Liver (tissue), 9 donors: ENCODE measurements around the gene C1QL2. TPM values are rescaled to one million over a fixed set of nuclear protein-coding genes. Genes with fewer than 3 reads are reported as not detected.

Experiments
- DNase-seq: peaks from one replicate; pipeline ENCODE4 v3.0.0-alpha.2; 2017; ENCODE audit warnings: low spot score
- H3K27ac ChIP-seq, 2 donors: one replicate each; pipeline ENCODE4 v1.7.0; 2013; ENCODE audit warnings: inconsistent platforms in 2 of 2, low read length in 2 of 2, control low read depth in 1 of 2, low read depth in 1 of 2, mild to moderate bottlenecking in 1 of 2
- H3K27me3 ChIP-seq, 4 donors: one replicate each; pipeline versions ENCODE4 v1.6.1 to v1.7.0; 2013; ENCODE audit warnings: low read length in 3 of 4, inconsistent platforms in 1 of 4, mild to moderate bottlenecking in 1 of 4, moderate library complexity in 1 of 4; ENCODE audit not compliant: control insufficient read depth in 4 of 4, insufficient read depth in 4 of 4
- H3K36me3 ChIP-seq, 4 donors: one replicate each; pipeline versions ENCODE4 v1.6.1 to v1.7.0; 2013; ENCODE audit warnings: low read length in 3 of 4, mild to moderate bottlenecking in 3 of 4, low read depth in 1 of 4, moderate library complexity in 1 of 4; ENCODE audit not compliant: control insufficient read depth in 4 of 4, insufficient read depth in 3 of 4
- H3K4me1 ChIP-seq, 4 donors: one replicate each; pipeline versions ENCODE4 v1.6.1 to v1.7.0; 2013; ENCODE audit warnings: low read length in 3 of 4, mild to moderate bottlenecking in 3 of 4, moderate library complexity in 1 of 4; ENCODE audit not compliant: control insufficient read depth in 4 of 4, insufficient read depth in 4 of 4
- H3K4me3 ChIP-seq, 3 donors: one replicate each; pipeline versions ENCODE4 v1.6.1 to v1.7.0; 2013; ENCODE audit warnings: low read length in 3 of 3, control low read depth in 1 of 3, low read depth in 1 of 3, mild to moderate bottlenecking in 1 of 3
- H3K9ac ChIP-seq, 2 donors: one replicate each; pipeline ENCODE4 v1.7.0; 2013; ENCODE audit warnings: low read length in 2 of 2, mild to moderate bottlenecking in 2 of 2, moderate library complexity in 2 of 2, control low read depth in 1 of 2, low read depth in 1 of 2
- H3K9me3 ChIP-seq, 4 donors: one replicate each; pipeline versions ENCODE4 v1.6.1 to v1.7.0; 2013; ENCODE audit warnings: low read length in 3 of 4; ENCODE audit not compliant: control insufficient read depth in 4 of 4
- ATF3 ChIP-seq: IDR thresholded peaks from 2 replicates; pipeline ENCODE4 v1.6.1; 2016; ENCODE audit warnings: antibody characterized with exemption
- CTCF ChIP-seq: fragments of 150-350 bp; IDR thresholded peaks from 2 replicates; pipeline ENCODE4 v1.5.1; 2017; ENCODE audit warnings: improper control_type of control experiment, low read depth, low read length; ENCODE audit not compliant: missing input control
- EGR1 ChIP-seq, 2 donors: IDR thresholded peaks; 2 replicates each; pipeline ENCODE4 v1.6.1; 2016 to 2018; ENCODE audit warnings: antibody characterized with exemption in 2 of 2, low read depth in 2 of 2
- FOXA1 ChIP-seq: IDR thresholded peaks from 2 replicates; pipeline ENCODE4 v1.6.1; 2016; ENCODE audit warnings: antibody characterized with exemption
- FOXA2 ChIP-seq: IDR thresholded peaks from 2 replicates; pipeline ENCODE4 v1.6.1; 2016; ENCODE audit warnings: antibody characterized with exemption
- GABPA ChIP-seq, 2 donors: IDR thresholded peaks in 1 of 2; conservative IDR thresholded peaks in 1 of 2; 2 replicates each; pipeline ENCODE4 v1.6.1; 2016; ENCODE audit warnings: antibody characterized with exemption in 2 of 2, mild to moderate bottlenecking in 1 of 2, moderate library complexity in 1 of 2
- HNF4A ChIP-seq, 2 donors: conservative IDR thresholded peaks; 2 replicates each; pipeline ENCODE4 v1.6.1; 2016; ENCODE audit warnings: antibody characterized with exemption in 2 of 2, mild to moderate bottlenecking in 2 of 2
- HNF4G ChIP-seq: IDR thresholded peaks from 2 replicates; pipeline ENCODE4 v1.6.1; 2016; ENCODE audit warnings: antibody characterized with exemption
- JUND ChIP-seq, 2 donors: IDR thresholded peaks; 2 replicates each; pipeline ENCODE4 v1.6.1; 2016; ENCODE audit warnings: antibody characterized with exemption in 2 of 2
- MAX ChIP-seq: IDR thresholded peaks from 2 replicates; pipeline ENCODE4 v1.6.1; 2016; ENCODE audit warnings: antibody characterized with exemption
- NR2F2 ChIP-seq: IDR thresholded peaks from 2 replicates; pipeline ENCODE4 v1.6.1; 2016; ENCODE audit warnings: antibody characterized with exemption
- RAD21 ChIP-seq, 2 donors: IDR thresholded peaks; 2 replicates each; pipeline ENCODE4 v1.6.1; 2016; ENCODE audit warnings: antibody characterized with exemption in 2 of 2, mild to moderate bottlenecking in 2 of 2
- REST ChIP-seq: IDR thresholded peaks from 2 replicates; pipeline ENCODE4 v1.6.1; 2016; ENCODE audit warnings: antibody characterized with exemption, mild to moderate bottlenecking
- RXRA ChIP-seq, 2 donors: IDR thresholded peaks; 2 replicates each; pipeline ENCODE4 v1.6.1; 2017 to 2018; ENCODE audit warnings: antibody characterized with exemption in 2 of 2, mild to moderate bottlenecking in 1 of 2
- SP1 ChIP-seq: IDR thresholded peaks from 2 replicates; pipeline ENCODE4 v1.6.1; 2018; ENCODE audit warnings: antibody characterized with exemption, mild to moderate bottlenecking
- TAF1 ChIP-seq: conservative IDR thresholded peaks from 2 replicates; pipeline ENCODE4 v1.6.1; 2016; ENCODE audit warnings: antibody characterized with exemption, mild to moderate bottlenecking
- YY1 ChIP-seq: IDR thresholded peaks from 2 replicates; pipeline ENCODE4 v1.6.1; 2016; ENCODE audit warnings: antibody characterized with exemption, mild to moderate bottlenecking
- ZBTB33 ChIP-seq: IDR thresholded peaks from 2 replicates; pipeline ENCODE4 v1.6.1; 2016; ENCODE audit warnings: antibody characterized with exemption
- WGBS: extraction: QIAGEN DNeasy Blood & Tissue Kit; methylation state at CpG from one replicate; pipeline ENCODE4 v1.1.7; 2013; 5-methylcytosine and 5-hydroxymethylcytosine counted together
- polyA plus RNA-seq, 2 donors: library from polyadenylated mRNA; stranded (reverse) in 1 of 2; unstranded in 1 of 2; fragments of 200-250 nt in 1 of 2; fragments of >200 nt in 1 of 2; fragmentation: Nextera tagmentation in 1 of 2; extraction: Ambion mirVana in 1 of 2; gene quantifications; one replicate each; pipeline versions ENCODE4 v1.2.1 to v1.2.3, GENCODE V29; 2013 to 2015
- total RNA-seq, 2 donors: library from RNA; depleted of rRNA; stranded (reverse); fragments of >200 nt; gene quantifications; one replicate each; pipeline ENCODE4 v1.2.3, GENCODE V29; 2014
- donor health status: healthy.
- donor health status: healthy.
- donor health status: healthy.
- donor health status: healthy.
- donor health status: healthy.

C1QL2 gene
- total and polyA plus RNA-seq, 4 donors = not detected

GRCh38 chr2:119154076-119154475 lies 4.5 kb downstream of the C1QL2 start:
- H3K27me3 ChIP-seq = peaks cover 3 to 11% (median 6%) of the 10 kb centered on the region in 4 donors
- H3K27ac ChIP-seq = no peak overlapping the region
- H3K4me1 ChIP-seq = peaks cover 2 to 23% (median 11%) of the 10 kb centered on the region in 4 donors
- H3K4me3 ChIP-seq = no peak overlapping the region
- H3K36me3 ChIP-seq = no peaks in the 10 kb centered on the region
- 52% methylated on average over 9 of the region's 9 CpGs for WGBS
- no peak for TF ChIP-seq NR2F2
- no peak for DNase-seq
- no peak overlapping the region for H3K9ac ChIP-seq
- H3K9me3 ChIP-seq = no peaks in the 10 kb centered on the region

GRCh38 chr2:119149611-119150010 lies 8.9 kb downstream of the C1QL2 start:
- no peaks in the 10 kb centered on the region for H3K9me3 ChIP-seq
- no peak overlapping the region for H3K4me3 ChIP-seq
- no peak for TF ChIP-seq ATF3
- TF ChIP-seq HNF4G = no peak
- H3K36me3 ChIP-seq = no peaks in the 10 kb centered on the region
- H3K9ac ChIP-seq = no peak overlapping the region
- 59% methylated on average over 6 of the region's 6 CpGs for WGBS
- no peaks in the 10 kb centered on the region for H3K4me1 ChIP-seq
- no peak overlapping the region for H3K27ac ChIP-seq
- peaks cover 0 to 11% (median 2%) of the 10 kb centered on the region in 4 donors for H3K27me3 ChIP-seq
- no peak for DNase-seq

GRCh38 chr2:119147776-119148715 lies 10.5 kb downstream of the C1QL2 start:
- DNase-seq = no peak
- H3K4me3 ChIP-seq = no peak overlapping the region
- H3K27ac ChIP-seq = no peak overlapping the region
- H3K36me3 ChIP-seq = no peaks in the 10 kb centered on the region
- 67% methylated on average over 11 of the region's 11 CpGs for WGBS
- TF ChIP-seq CTCF (no peak), FOXA1 (no peak), GABPA (IDR thresholded peaks at IDR 0.05 in 1 of 2, conservative IDR thresholded peaks at IDR 0.05 in 1 of 2) (no peak), TAF1 (no peak), HNF4A (conservative IDR thresholded peaks at IDR 0.05) (no peak), SP1 (no peak), NR2F2 (no peak), ATF3 (no peak), JUND (IDR thresholded peaks at IDR 0.05) (no peak), FOXA2 (no peak), REST (no peak), ZBTB33 (no peak), RXRA (IDR thresholded peaks at IDR 0.05) (no peak), RAD21 (IDR thresholded peaks at IDR 0.05) (no peak), EGR1 (IDR thresholded peaks at IDR 0.05; ENCODE audit: low read depth in 2 of 2) (no peak), MAX (no peak), YY1 (no peak), HNF4G (no peak)
- no peak overlapping the region for H3K9ac ChIP-seq
- H3K4me1 ChIP-seq = no peaks in the 10 kb centered on the region
- H3K9me3 ChIP-seq = no peaks in the 10 kb centered on the region
- H3K27me3 ChIP-seq = peaks cover 0 to 3% (median under 1%) of the 10 kb centered on the region in 4 donors
